Bone marrow (tissue), 2 donors: Measurements from ENCODE around the gene ZBTB24.
"Not testable (repeated sequence)": the region's sequence is repeated elsewhere in the genome, so short reads cannot be mapped to it uniquely, and the experiment has no call there.

Experiments
- DNase-seq, 2 donors: peaks; one replicate each; lab custom pipeline; 2025; lab: John Stamatoyannopoulos, UW

ZBTB24 gene

GRCh38 chr6:109482905-109483734 lies at the start of gene ZBTB24:
TSS of gene ZBTB24 (minus strand) at chr6:109483219. CDS start at chr6:109482026, 1,193 bp downstream.
- peak; percentile 76 to 81 for DNase-seq

GRCh38 chr6:109531446-109531845 lies 48.4 kb upstream of the ZBTB24 start:
- DNase-seq, result no peak

- no peak for DNase-seq
These were observed 45.0 kb upstream of the ZBTB24 start for GRCh38 chr6:109527989-109528388.

- DNase-seq, result peak; percentile 4 to 45
These were observed 44.0 kb upstream of the ZBTB24 start for GRCh38 chr6:109526905-109527628.

GRCh38 chr6:109524129-109524528 lies 41.1 kb upstream of the ZBTB24 start:
- DNase-seq, result no peak

GRCh38 chr6:109523478-109523877 lies 40.5 kb upstream of the ZBTB24 start:
- DNase-seq, result no peak

- DNase-seq, result peak in 1 of 2 donors; percentile 60
These were observed 38.1 kb upstream of the ZBTB24 start for GRCh38 chr6:109521080-109521479.

GRCh38 chr6:109519647-109520046 lies 36.6 kb upstream of the ZBTB24 start:
- not testable (repeated sequence) for DNase-seq

- no peak for DNase-seq
These were observed 33.9 kb upstream of the ZBTB24 start for GRCh38 chr6:109516929-109517328.

GRCh38 chr6:109515781-109516409 lies 32.9 kb upstream of the ZBTB24 start:
- no peak for DNase-seq

- DNase-seq, result no peak
These were observed 31.9 kb upstream of the ZBTB24 start for GRCh38 chr6:109514946-109515345.

GRCh38 chr6:109513571-109514071 lies 30.6 kb upstream of the ZBTB24 start:
- no peak for DNase-seq

GRCh38 chr6:109512271-109512817 lies 29.3 kb upstream of the ZBTB24 start:
- no peak for DNase-seq

GRCh38 chr6:109511832-109512231 lies 28.8 kb upstream of the ZBTB24 start:
- no peak for DNase-seq

- no peak for DNase-seq
These were observed 27.3 kb upstream of the ZBTB24 start for GRCh38 chr6:109510358-109510757.

GRCh38 chr6:109508166-109508860 lies 25.3 kb upstream of the ZBTB24 start:
- no peak for DNase-seq

GRCh38 chr6:109507490-109508072 lies 24.6 kb upstream of the ZBTB24 start:
- DNase-seq, result no peak

- DNase-seq, result no peak
These were observed 23.8 kb upstream of the ZBTB24 start for GRCh38 chr6:109506841-109507240.

GRCh38 chr6:109506314-109506713 lies 23.3 kb upstream of the ZBTB24 start:
- DNase-seq, result no peak

GRCh38 chr6:109503327-109504224 lies 20.6 kb upstream of the ZBTB24 start:
- DNase-seq, result no peak
